IPS-NIHi11 (cell line): ENCODE measurements around the gene CPTP.

Experiments
- DNase-seq: peaks from one replicate; pipeline ENCODE4 v3.0.0; 2012; ENCODE audit warnings: mixed read lengths, low spot score

The CPTP gene

GRCh38 chr1:1349256-1350012, 24.8 kb downstream of the CPTP start, which contains the start of gene DVL1:
Gene DVL1 (minus strand): TSS chr1:1349418. CDS start chr1:1349065, 353 bp downstream.
- DNase-seq = peak; percentile 91

GRCh38 chr1:1351511-1352427, 27.2 kb downstream of the CPTP start:
- DNase-seq = no peak

GRCh38 chr1:1352786-1353388, 28.3 kb downstream of the CPTP start:
- no peak for DNase-seq

- no peak for DNase-seq
Observed at GRCh38 chr1:1353389-1354151, 29.0 kb downstream of the CPTP start.

GRCh38 chr1:1354271-1355247, 30.0 kb downstream of the CPTP start:
- no peak for DNase-seq

- no peak for DNase-seq
Observed at GRCh38 chr1:1355416-1355815, 30.8 kb downstream of the CPTP start.

GRCh38 chr1:1356166-1356795, 31.7 kb downstream of the CPTP start:
- DNase-seq = peak; percentile 10

GRCh38 chr1:1356796-1357401, 32.3 kb downstream of the CPTP start:
- peak; percentile 8 for DNase-seq

GRCh38 chr1:1357871-1358432, 33.4 kb downstream of the CPTP start:
- peak; percentile 28 for DNase-seq

GRCh38 chr1:1358433-1359271, 34.0 kb downstream of the CPTP start, which contains the start of gene MXRA8:
Gene MXRA8 (minus strand): TSS chr1:1358555. CDS start chr1:1358504, 51 bp downstream.
- DNase-seq = peak; percentile 74

GRCh38 chr1:1359308-1359663, 34.7 kb downstream of the CPTP start:
- peak; percentile 6 for DNase-seq

GRCh38 chr1:1359664-1360468, 35.3 kb downstream of the CPTP start:
- DNase-seq = peak; percentile 16

GRCh38 chr1:1360506-1361169, 36.0 kb downstream of the CPTP start:
- DNase-seq = peak; percentile 49

GRCh38 chr1:1361233-1361981, 36.8 kb downstream of the CPTP start:
- peak; percentile 12 for DNase-seq

GRCh38 chr1:1361982-1362423, 37.4 kb downstream of the CPTP start:
- peak; percentile 61 for DNase-seq

GRCh38 chr1:1364266-1364665, 39.7 kb downstream of the CPTP start:
- peak; percentile 11 for DNase-seq
